K562 (cell line): Measurements from ENCODE around the gene HRCT1.

Source experiments
- C11orf30 ChIP-seq: fragments of 450-650 bp; IDR thresholded peaks from 2 replicates; pipeline ENCODE4 v1.6.1; 2016; ENCODE audit warnings: low read depth, mild to moderate bottlenecking
- DIDO1 ChIP-seq: fragments of 450-650 bp; IDR thresholded peaks from 2 replicates; pipeline ENCODE4 v1.6.1; 2016; ENCODE audit warnings: low read depth, missing biosample characterization, missing genetic modification characterization
- ELF4 ChIP-seq: fragments of 450-650 bp; formaldehyde crosslinking; IDR thresholded peaks from 2 replicates; pipeline ENCODE4 v1.4.0; 2022; ENCODE audit warnings: missing genetic modification characterization
- EP300 ChIP-seq: IDR thresholded peaks from 2 replicates; pipeline ENCODE4 v1.6.1; 2012; ENCODE audit warnings: low read length, improper control_type of control experiment
- IRF9 ChIP-seq: fragments of 450-650 bp; IDR thresholded peaks from 2 replicates; pipeline ENCODE4 v1.6.1; 2016; ENCODE audit warnings: missing biosample characterization, missing genetic modification characterization
- POLR2A ChIP-seq: fragments of 450-650 bp; conservative IDR thresholded peaks from 2 replicates; pipeline ENCODE4 v1.6.1; 2016
- SMAD4 ChIP-seq: fragments of 250-450 bp; sonication (Bioruptor Pico); conservative IDR thresholded peaks from 2 replicates; pipeline ENCODE4 v1.8.0; 2021; ENCODE audit warnings: inconsistent platforms, mild to moderate bottlenecking, moderate library complexity

GRCh38 chr9:35912791-35913400 is 6.9 kb downstream of the HRCT1 start:
- no peak for TF ChIP-seq EP300
- TF ChIP-seq C11orf30: no peak
- TF ChIP-seq ELF4 (CRISPR knock-in tag): no peak
- no peak for TF ChIP-seq DIDO1 (tag)
- TF ChIP-seq IRF9 (tag): no peak
- no peak for TF ChIP-seq SMAD4
- TF ChIP-seq POLR2A: no peak
